T47D (cell line): ENCODE results near the gene MEGF11.

Source experiments
- DNase-seq, 2 experiments: peaks; one replicate each; pipeline versions ENCODE4 v3.0.0 to v3.0.0-alpha.2; 2011 to 2012; ENCODE audit warnings: low read depth in 1 of 2, low spot score in 1 of 2
- JUND ChIP-seq: IDR thresholded peaks from 2 replicates; pipeline ENCODE4 v1.6.1; 2012; ENCODE audit warnings: low read depth
- in situ Hi-C: cut with HindIII; loops from 2 replicates; pipeline ENCODE4 v1.10.0; 2016; ENCODE audit warnings: low sequenced_read_pairs, low pct_unique_long_range_greater_than_20kb

MEGF11 gene

GRCh38 chr15:66184936-66185790 lies 68.4 kb downstream of the MEGF11 start:
- in situ Hi-C loops: no loop called here
- no peak for TF ChIP-seq JUND
- no peak for DNase-seq

- DNase-seq: no peak
- TF ChIP-seq JUND: no peak
- in situ Hi-C loops: no loop called here
Measured at GRCh38 chr15:66184492-66184891, 69.1 kb downstream of the MEGF11 start.

GRCh38 chr15:66180531-66181097 lies 72.9 kb downstream of the MEGF11 start:
- in situ Hi-C loops: no loop called here
- TF ChIP-seq JUND: no peak
- no peak for DNase-seq

- TF ChIP-seq JUND: no peak
- in situ Hi-C loops: no loop called here
- DNase-seq: no peak
Measured at GRCh38 chr15:66178531-66178910, 75.0 kb downstream of the MEGF11 start.

GRCh38 chr15:66172324-66172980 lies 81.1 kb downstream of the MEGF11 start:
- DNase-seq: no peak
- TF ChIP-seq JUND: no peak
- in situ Hi-C loops: no loop called here

- in situ Hi-C loops: no loop called here
- TF ChIP-seq JUND: no peak
- no peak for DNase-seq
Measured at GRCh38 chr15:66171841-66172240, 81.7 kb downstream of the MEGF11 start.

- DNase-seq: no peak
- no peak for TF ChIP-seq JUND
Measured at GRCh38 chr15:66170716-66171115, 82.8 kb downstream of the MEGF11 start.

GRCh38 chr15:66170042-66170441 lies 83.5 kb downstream of the MEGF11 start:
- DNase-seq: no peak
- in situ Hi-C loops: no loop called here

More at GRCh38 chr15:66170716-66171115, 82.8 kb downstream of the MEGF11 start:
- in situ Hi-C loops: no loop called here

GRCh38 chr15:66169625-66170024 lies 83.9 kb downstream of the MEGF11 start:
- in situ Hi-C loops: no loop called here
- no peak for TF ChIP-seq JUND
- no peak for DNase-seq

More at GRCh38 chr15:66170042-66170441, 83.5 kb downstream of the MEGF11 start:
- TF ChIP-seq JUND: no peak

GRCh38 chr15:66169023-66169422 lies 84.5 kb downstream of the MEGF11 start:
- TF ChIP-seq JUND: no peak
- DNase-seq: no peak
- in situ Hi-C loops: no loop called here

GRCh38 chr15:66167854-66168253 lies 85.7 kb downstream of the MEGF11 start:
- DNase-seq: no peak
- in situ Hi-C loops: no loop called here
- no peak for TF ChIP-seq JUND

GRCh38 chr15:66165856-66166255 lies 87.7 kb downstream of the MEGF11 start:
- TF ChIP-seq JUND: no peak
- in situ Hi-C loops: no loop called here
- no peak for DNase-seq

GRCh38 chr15:66164788-66165187 lies 88.8 kb downstream of the MEGF11 start:
- no peak for TF ChIP-seq JUND
- in situ Hi-C loops: no loop called here
- no peak for DNase-seq

GRCh38 chr15:66163553-66163952 lies 90.0 kb downstream of the MEGF11 start:
- no peak for DNase-seq
- in situ Hi-C loops: no loop called here
- no peak for TF ChIP-seq JUND
